ENCODE measurements around the gene HOXB1.

Gene HOXB1

GRCh38 chr17:48567209-48567608, 36.4 kb upstream of the HOXB1 start:
- DNase-seq, result no peak

- DNase-seq, result no peak
Observed at GRCh38 chr17:48566717-48567116, 35.9 kb upstream of the HOXB1 start.

GRCh38 chr17:48565925-48566710, 35.3 kb upstream of the HOXB1 start:
- DNase-seq, result no peak

- DNase-seq, result no peak
Observed at GRCh38 chr17:48565022-48565554, 34.3 kb upstream of the HOXB1 start.

- no peak for DNase-seq
Observed at GRCh38 chr17:48564188-48565021, 33.6 kb upstream of the HOXB1 start.

- no peak for DNase-seq
Observed at GRCh38 chr17:48563867-48564187, 33.0 kb upstream of the HOXB1 start.

GRCh38 chr17:48563385-48563838, 32.6 kb upstream of the HOXB1 start:
- no peak for DNase-seq

- no peak for DNase-seq
Observed at GRCh38 chr17:48562934-48563333, 32.1 kb upstream of the HOXB1 start.

GRCh38 chr17:48561884-48562810, 31.3 kb upstream of the HOXB1 start:
- DNase-seq, result no peak

GRCh38 chr17:48559840-48560817, 29.3 kb upstream of the HOXB1 start:
- no peak for DNase-seq

GRCh38 chr17:48559122-48559839, 28.5 kb upstream of the HOXB1 start:
- no peak for DNase-seq

- DNase-seq, result no peak
Observed at GRCh38 chr17:48558831-48559121, 28.0 kb upstream of the HOXB1 start.

GRCh38 chr17:48558057-48558830, 27.4 kb upstream of the HOXB1 start:
- DNase-seq, result no peak

GRCh38 chr17:48556576-48557401, 26.0 kb upstream of the HOXB1 start:
- DNase-seq, result no peak

- no peak for DNase-seq
Observed at GRCh38 chr17:48556229-48556575, 25.4 kb upstream of the HOXB1 start.

- peak; percentile 39 for DNase-seq
Observed at GRCh38 chr17:48555258-48556228, 24.7 kb upstream of the HOXB1 start.

- DNase-seq, result no peak
Observed at GRCh38 chr17:48554412-48555257, 23.8 kb upstream of the HOXB1 start.

All from CD4-positive, alpha-beta T cell treated with Interleukin-17A for 1 hour (primary cell).